HepG2 (cell line): ENCODE results near the gene FAM234B. TPM values are rescaled to one million over a fixed set of nuclear protein-coding genes. Genes with fewer than 3 reads are reported as not detected.

ENCODE experiments used
- BCL6 ChIP-seq: IDR thresholded peaks from 2 replicates; pipeline ENCODE4 v1.6.1; 2016; ENCODE audit warnings: missing genetic modification reagents, missing compliant biosample characterization
- E2F1 ChIP-seq: sonication (generic); formaldehyde crosslinking; IDR thresholded peaks from 2 replicates; pipeline ENCODE4 v1.5.0; 2020; ENCODE audit warnings: missing genetic modification reagents
- ETV5 ChIP-seq: IDR thresholded peaks from 2 replicates; pipeline ENCODE4 v1.6.1; 2018; ENCODE audit warnings: missing biosample characterization, missing genetic modification reagents, inconsistent platforms, borderline replicate concordance
- KDM3A ChIP-seq: IDR thresholded peaks from 2 replicates; pipeline ENCODE4 v1.6.1; 2018; ENCODE audit warnings: low read depth, missing compliant biosample characterization
- KLF6 ChIP-seq: IDR thresholded peaks from 2 replicates; pipeline ENCODE4 v1.8.0; 2016; ENCODE audit warnings: missing biosample characterization, missing genetic modification reagents
- KMT2A ChIP-seq: sonication (generic); formaldehyde crosslinking; IDR thresholded peaks from 2 replicates; pipeline ENCODE4 v1.4.0; 2020; ENCODE audit warnings: missing genetic modification reagents
- NFKBIZ ChIP-seq: IDR thresholded peaks from 2 replicates; pipeline ENCODE4 v1.6.1; 2018; ENCODE audit warnings: missing genetic modification reagents, missing compliant biosample characterization
- ZHX1 ChIP-seq: sonication (generic); formaldehyde crosslinking; IDR thresholded peaks from 2 replicates; pipeline ENCODE4 v1.8.1; 2022; ENCODE audit warnings: low read depth, mild to moderate bottlenecking, missing genetic modification reagents
- ZMYM4 ChIP-seq: sonication (generic); formaldehyde crosslinking; IDR thresholded peaks from 2 replicates; pipeline ENCODE4 v1.8.1; 2023; ENCODE audit warnings: mild to moderate bottlenecking, missing genetic modification reagents
- ZNF547 ChIP-seq: sonication (generic); formaldehyde crosslinking; IDR thresholded peaks from 2 replicates; pipeline ENCODE4 v1.5.1; 2020; ENCODE audit warnings: mild to moderate bottlenecking, missing genetic modification reagents
- ZNF674 ChIP-seq: sonication (generic); formaldehyde crosslinking; IDR thresholded peaks from 2 replicates; pipeline ENCODE4 v1.5.0; 2020; ENCODE audit warnings: low read depth, mild to moderate bottlenecking, missing genetic modification reagents
- ZNF776 ChIP-seq: sonication (generic); formaldehyde crosslinking; IDR thresholded peaks from 2 replicates; pipeline ENCODE4 v1.4.0; 2020; ENCODE audit warnings: mild to moderate bottlenecking, missing genetic modification reagents
- polyA plus RNA-seq, 8 experiments: library from polyadenylated mRNA; depleted of rRNA in 3 of 8; stranded (reverse) in 7 of 8; unstranded in 1 of 8; fragments of >200 nt; fragmentation: Illumina TruSeq in 4 of 8; extraction: Trizol in 4 of 8; gene quantifications; 2 replicates each; pipeline versions ENCODE4 v1.2.1 to v1.2.3, GENCODE V29; 2011 to 2016; ENCODE audit warnings: low read depth in 4 of 8, missing spikeins in 1 of 8, mixed read lengths in 1 of 8; ENCODE audit not compliant: insufficient read depth in 1 of 8
- total RNA-seq, 5 experiments: library from RNA; depleted of rRNA; stranded (reverse); fragments of >200 nt; fragmentation: Illumina TruSeq; extraction: Trizol; gene quantifications; 2 replicates each; pipeline ENCODE4 v1.2.3, GENCODE V29; 2016; ENCODE audit warnings: low read depth in 1 of 5
- TF ChIP-seq, protein P1 (sequence below): sonication (generic); formaldehyde crosslinking; IDR thresholded peaks from 2 replicates; pipeline ENCODE4 v1.4.0; 2020; ENCODE audit warnings: mild to moderate bottlenecking, missing genetic modification reagents
- TF ChIP-seq, protein P2 (sequence below): IDR thresholded peaks from 2 replicates; pipeline ENCODE4 v1.6.1; 2016; ENCODE audit warnings: mild to moderate bottlenecking

The FAM234B gene
- total and polyA plus RNA-seq, 2 of the 13 experiments (the other 11 are each of a cell fraction or from before 2014, with no cell fraction given), result 7.8 to 13.8 TPM

GRCh38 chr12:13044002-13044905 lies at the start of gene FAM234B (continued):
- TF ChIP-seq ZHX1 (CRISPR knock-in tag) (peak; percentile 62; the same call in 1 of the 2 replicates), ETV5 (CRISPR knock-in tag) (0 out of 2 replicates have a peak, but pooled peaks have one; percentile 6), KDM3A (CRISPR knock-in tag) (peak; percentile 71; the same call in 1 of the 2 replicates), ZNF776 (CRISPR knock-in tag) (0 out of 2 replicates have a peak, but pooled peaks have one; percentile 65), ZNF547 (CRISPR knock-in tag) (no peak), KLF6 (CRISPR knock-in tag) (peak; percentile 66; the same call in 1 of the 2 replicates), ZNF674 (no peak), BCL6 (CRISPR knock-in tag) (no peak), ZMYM4 (no peak), NFKBIZ (CRISPR knock-in tag) (peak; percentile 41; the same call in 1 of the 2 replicates), KMT2A (CRISPR knock-in tag) (peak; percentile 77), E2F1 (no peak)
- TF ChIP-seq, protein P1, sequence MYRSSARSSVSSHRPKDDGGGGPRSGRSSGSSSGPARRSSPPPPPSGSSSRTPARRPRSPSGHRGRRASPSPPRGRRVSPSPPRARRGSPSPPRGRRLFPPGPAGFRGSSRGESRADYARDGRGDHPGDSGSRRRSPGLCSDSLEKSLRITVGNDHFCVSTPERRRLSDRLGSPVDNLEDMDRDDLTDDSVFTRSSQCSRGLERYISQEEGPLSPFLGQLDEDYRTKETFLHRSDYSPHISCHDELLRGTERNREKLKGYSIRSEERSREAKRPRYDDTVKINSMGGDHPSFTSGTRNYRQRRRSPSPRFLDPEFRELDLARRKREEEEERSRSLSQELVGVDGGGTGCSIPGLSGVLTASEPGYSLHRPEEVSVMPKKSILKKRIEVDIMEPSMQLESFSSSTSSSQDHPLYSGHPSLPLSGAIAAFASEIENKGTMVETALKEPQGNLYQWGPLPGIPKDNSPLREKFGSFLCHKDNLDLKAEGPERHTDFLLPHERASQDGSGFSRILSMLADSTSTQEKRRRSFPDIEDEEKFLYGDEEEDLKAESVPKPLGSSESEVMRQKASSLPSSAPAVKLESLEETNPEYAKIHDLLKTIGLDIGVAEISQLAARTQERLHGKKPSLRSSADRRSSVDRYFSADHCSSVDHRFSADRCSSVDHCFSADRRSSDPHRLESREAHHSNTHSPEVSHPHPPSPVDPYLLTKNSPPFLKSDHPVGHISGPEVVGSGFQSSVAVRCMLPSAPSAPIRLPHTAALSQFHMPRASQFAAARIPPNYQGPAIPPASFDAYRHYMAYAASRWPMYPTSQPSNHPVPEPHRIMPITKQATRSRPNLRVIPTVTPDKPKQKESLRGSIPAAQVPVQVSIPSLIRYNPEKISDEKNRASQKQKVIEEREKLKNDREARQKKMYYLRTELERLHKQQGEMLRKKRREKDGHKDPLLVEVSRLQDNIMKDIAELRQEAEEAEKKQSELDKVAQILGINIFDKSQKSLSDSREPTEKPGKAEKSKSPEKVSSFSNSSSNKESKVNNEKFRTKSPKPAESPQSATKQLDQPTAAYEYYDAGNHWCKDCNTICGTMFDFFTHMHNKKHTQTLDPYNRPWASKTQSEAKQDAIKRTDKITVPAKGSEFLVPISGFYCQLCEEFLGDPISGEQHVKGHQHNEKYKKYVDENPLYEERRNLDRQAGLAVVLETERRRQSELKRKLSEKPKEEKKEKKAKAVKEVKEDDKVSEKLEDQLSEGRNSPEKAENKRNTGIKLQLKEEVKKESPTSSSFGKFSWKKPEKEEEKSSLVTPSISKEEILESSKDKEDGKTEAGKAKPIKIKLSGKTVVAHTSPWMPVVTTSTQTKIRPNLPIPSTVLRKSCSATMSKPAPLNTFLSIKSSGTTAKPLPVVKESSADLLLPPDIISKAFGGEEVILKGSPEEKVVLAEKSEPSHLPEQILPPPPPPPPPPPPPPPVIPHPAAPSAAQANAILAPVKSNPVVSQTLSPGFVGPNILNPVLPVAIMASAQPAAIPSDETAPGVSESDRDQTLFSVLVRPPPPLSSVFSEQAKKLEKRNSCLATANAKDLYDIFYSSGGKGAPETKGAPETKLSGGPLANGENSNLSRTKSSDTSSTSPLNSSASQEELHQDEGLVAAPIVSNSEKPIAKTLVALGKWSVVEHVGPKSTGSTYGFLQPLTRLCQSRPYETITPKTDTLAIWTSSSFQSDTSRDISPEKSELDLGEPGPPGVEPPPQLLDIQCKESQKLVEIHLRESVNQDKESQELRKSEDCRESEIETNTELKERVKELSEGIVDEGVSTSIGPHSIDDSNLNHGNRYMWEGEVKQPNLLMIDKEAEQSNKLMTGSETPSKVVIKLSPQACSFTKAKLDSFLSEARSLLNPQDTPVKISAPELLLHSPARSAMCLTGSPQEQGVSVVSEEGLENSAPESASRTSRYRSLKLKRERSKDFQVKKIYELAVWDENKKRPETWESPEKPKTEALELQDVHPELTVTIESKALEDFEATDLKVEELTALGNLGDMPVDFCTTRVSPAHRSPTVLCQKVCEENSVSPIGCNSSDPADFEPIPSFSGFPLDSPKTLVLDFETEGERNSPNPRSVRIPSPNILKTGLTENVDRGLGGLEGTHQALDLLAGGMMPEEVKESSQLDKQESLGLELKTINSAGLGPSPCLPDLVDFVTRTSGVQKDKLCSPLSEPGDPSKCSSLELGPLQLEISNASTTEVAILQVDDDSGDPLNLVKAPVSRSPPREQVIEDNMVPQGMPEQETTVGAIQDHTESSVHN (CRISPR knock-in tag), result no peak
- TF ChIP-seq, protein P2, sequence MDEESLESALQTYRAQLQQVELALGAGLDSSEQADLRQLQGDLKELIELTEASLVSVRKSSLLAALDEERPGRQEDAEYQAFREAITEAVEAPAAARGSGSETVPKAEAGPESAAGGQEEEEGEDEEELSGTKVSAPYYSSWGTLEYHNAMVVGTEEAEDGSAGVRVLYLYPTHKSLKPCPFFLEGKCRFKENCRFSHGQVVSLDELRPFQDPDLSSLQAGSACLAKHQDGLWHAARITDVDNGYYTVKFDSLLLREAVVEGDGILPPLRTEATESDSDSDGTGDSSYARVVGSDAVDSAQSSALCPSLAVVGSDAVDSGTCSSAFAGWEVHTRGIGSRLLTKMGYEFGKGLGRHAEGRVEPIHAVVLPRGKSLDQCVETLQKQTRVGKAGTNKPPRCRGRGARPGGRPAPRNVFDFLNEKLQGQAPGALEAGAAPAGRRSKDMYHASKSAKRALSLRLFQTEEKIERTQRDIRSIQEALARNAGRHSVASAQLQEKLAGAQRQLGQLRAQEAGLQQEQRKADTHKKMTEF (CRISPR knock-in tag), result peak; percentile 81; the same call in 1 of the 2 replicates
